GM23338 (cell line): Measurements from ENCODE around the gene SLAMF8. TPM values are rescaled to one million over a fixed set of nuclear protein-coding genes. Genes with fewer than 3 reads are reported as not detected.

Experiments used
- ATAC-seq: fragments of 200-7000 bp; cut with Tn5 transposase; 3 replicates; pipeline ENCODE4 v1.9.1; 2020
- DNase-seq: peaks from one replicate; pipeline ENCODE4 v3.0.0-alpha.2; 2015; ENCODE audit warnings: low spot score
- H2AFZ ChIP-seq: fragments of 200-600 bp; sonication (generic); 2 replicates; pipeline ENCODE4 v1.8.0; 2016; ENCODE audit warnings: antibody characterized with exemption, mild to moderate bottlenecking, moderate library complexity
- H3F3A ChIP-seq: fragments of 200-600 bp; sonication (generic); replicated peaks from 2 replicates; pipeline ENCODE4 v1.8.0; 2017; ENCODE audit warnings: antibody characterized with exemption, mixed run types, low read depth
- H3K27ac ChIP-seq: fragments of 200-600 bp; sonication (generic); 2 replicates; pipeline ENCODE4 v1.6.1; 2016; ENCODE audit warnings: low read depth
- H3K27me3 ChIP-seq: fragments of 200-600 bp; sonication (generic); 2 replicates; pipeline ENCODE4 v1.8.0; 2016; ENCODE audit warnings: mild to moderate bottlenecking, mixed run types, moderate library complexity; ENCODE audit not compliant: insufficient read depth
- H3K36me3 ChIP-seq: fragments of 200-600 bp; sonication (generic); 2 replicates; pipeline ENCODE4 v1.8.0; 2016; ENCODE audit warnings: mild to moderate bottlenecking; ENCODE audit not compliant: insufficient read depth
- H3K4me1 ChIP-seq: fragments of 200-600 bp; sonication (generic); 2 replicates; pipeline ENCODE4 v1.8.0; 2016; ENCODE audit warnings: mild to moderate bottlenecking, moderate library complexity; ENCODE audit not compliant: insufficient read depth
- H3K4me2 ChIP-seq: fragments of 200-600 bp; sonication (generic); 2 replicates; pipeline ENCODE4 v1.7.1; 2017; ENCODE audit warnings: mixed run types
- H3K4me3 ChIP-seq: fragments of 200-600 bp; sonication (generic); 2 replicates; pipeline ENCODE4 v1.6.1; 2016; ENCODE audit warnings: mixed run types
- H3K79me2 ChIP-seq: fragments of 200-600 bp; sonication (generic); replicated peaks from 2 replicates; pipeline ENCODE4 v1.8.0; 2017; ENCODE audit warnings: mild to moderate bottlenecking; ENCODE audit not compliant: insufficient read depth
- H3K9me2 ChIP-seq: fragments of 200-600 bp; sonication (generic); 2 replicates; pipeline ENCODE4 v1.8.0; 2017; ENCODE audit not compliant: insufficient read depth
- H4K20me1 ChIP-seq: fragments of 200-600 bp; sonication (generic); replicated peaks from 2 replicates; pipeline ENCODE4 v1.8.0; 2017; ENCODE audit warnings: mild to moderate bottlenecking; ENCODE audit not compliant: insufficient read depth
- H3K27ac Mint-ChIP-seq: 2 replicates; pipeline ENCODE4 v1.8.0; 2020; ENCODE audit warnings: inconsistent platforms, mild to moderate bottlenecking, moderate library complexity, mixed read lengths
- H3K27me3 Mint-ChIP-seq: 3 replicates; pipeline ENCODE4 v1.8.0; 2022; ENCODE audit warnings: low read depth, mild to moderate bottlenecking, moderate library complexity, mixed read lengths, inconsistent platforms; ENCODE audit not compliant: insufficient read depth, poor library complexity
- H3K36me3 Mint-ChIP-seq: 3 replicates; pipeline ENCODE4 v1.8.0; 2021; ENCODE audit warnings: low read depth, mild to moderate bottlenecking, inconsistent platforms, moderate library complexity, mixed read lengths
- H3K4me1 Mint-ChIP-seq: 3 replicates; pipeline ENCODE4 v1.8.0; 2020; ENCODE audit warnings: mild to moderate bottlenecking, inconsistent platforms, mixed read lengths
- H3K4me3 Mint-ChIP-seq: 3 replicates; pipeline ENCODE4 v1.8.0; 2021; ENCODE audit warnings: moderate library complexity, mild to moderate bottlenecking, inconsistent platforms, mixed read lengths
- H3K9me3 Mint-ChIP-seq: 3 replicates; pipeline ENCODE4 v1.8.0; 2020; ENCODE audit warnings: moderate library complexity, mild to moderate bottlenecking, inconsistent platforms, mixed read lengths
- CTCF ChIP-seq, 2 experiments: fragments of 200-600 bp in 1 of 2; sonication (generic) in 1 of 2; conservative IDR thresholded peaks; 2 replicates each; pipeline versions ENCODE4 v1.5.1 to v1.6.1; 2016 to 2017; ENCODE audit warnings: antibody characterized with exemption in 2 of 2, low read depth in 2 of 2, mild to moderate bottlenecking in 2 of 2, moderate library complexity in 1 of 2
- EZH2 ChIP-seq: fragments of 200-600 bp; sonication (generic); IDR thresholded peaks from one replicate; pipeline ENCODE4 v1.8.0; 2017; ENCODE audit warnings: antibody characterized with exemption, mild to moderate bottlenecking, low read depth; ENCODE audit not compliant: unreplicated experiment
- EZH2phosphoT487 ChIP-seq: fragments of 200-600 bp; sonication (generic); IDR thresholded peaks from one replicate; pipeline ENCODE4 v1.8.1; 2018; ENCODE audit warnings: antibody characterized with exemption; ENCODE audit not compliant: unreplicated experiment
- JUNB ChIP-seq: IDR thresholded peaks from one replicate; pipeline ENCODE4 v1.6.1; 2016; ENCODE audit warnings: antibody characterized with exemption; ENCODE audit not compliant: unreplicated experiment
- NANOG ChIP-seq: IDR thresholded peaks from 2 replicates; pipeline ENCODE4 v1.6.1; 2016; ENCODE audit warnings: antibody characterized with exemption, borderline replicate concordance
- POLR2AphosphoS5 ChIP-seq: IDR thresholded peaks from 2 replicates; pipeline ENCODE4 v1.6.1; 2016; ENCODE audit warnings: antibody characterized with exemption, low read depth
- STAT1 ChIP-seq: IDR thresholded peaks from one replicate; pipeline ENCODE4 v1.6.1; 2016; ENCODE audit warnings: antibody characterized with exemption; ENCODE audit not compliant: unreplicated experiment
- ZNF114 ChIP-seq: fragments of 250-450 bp; sonication (Bioruptor Pico); IDR thresholded peaks from 2 replicates; pipeline ENCODE4 v1.5.0; 2020; ENCODE audit warnings: mild to moderate bottlenecking, moderate library complexity
- ZNF462 ChIP-seq: fragments of 250-450 bp; sonication (Bioruptor Pico); IDR thresholded peaks from 2 replicates; pipeline ENCODE4 v1.5.0; 2020; ENCODE audit warnings: mild to moderate bottlenecking, moderate library complexity
- polyA plus RNA-seq: library from polyadenylated mRNA; unstranded; fragments of >200 nt; fragmentation: Nextera tagmentation; extraction: Ambion mirVana; gene quantifications from 2 replicates; pipeline ENCODE4 v1.2.1, GENCODE V29; 2016
- total RNA-seq: library from RNA; depleted of rRNA; stranded (reverse); fragments of >200 nt; shearing (Covaris generic); gene quantifications from 2 replicates; pipeline ENCODE4 v1.2.3, GENCODE V29; 2014
- TF ChIP-seq, protein P1 (sequence below): IDR thresholded peaks from one replicate; pipeline ENCODE4 v1.6.1; 2018; ENCODE audit warnings: antibody characterized with exemption; ENCODE audit not compliant: unreplicated experiment

SLAMF8 gene
- total and polyA plus RNA-seq, 2 experiments from 2014 or later = not detected

GRCh38 chr1:159799446-159799985 is 27.2 kb upstream of the SLAMF8 start:
- Histone ChIP-seq H2AFZ (no peak overlapping the region), H3K27me3 (no peaks in the 10 kb centered on the region), H3K79me2 (no peaks in the 10 kb centered on the region), H3K27ac (no peak overlapping the region), H3K4me3 (no peak overlapping the region), H3K9me2 (no peaks in the 10 kb centered on the region), H3F3A (no peaks in the 10 kb centered on the region), H3K36me3 (no peaks in the 10 kb centered on the region), H3K4me1 (no peaks in the 10 kb centered on the region), H3K4me2 (no peak overlapping the region), H4K20me1 (no peaks in the 10 kb centered on the region)
- Mint-ChIP-seq H3K4me3 (no peak overlapping the region), H3K4me1 (no peaks in the 10 kb centered on the region), H3K36me3 (no peaks in the 10 kb centered on the region), H3K9me3 (no peaks in the 10 kb centered on the region), H3K27ac (no peak overlapping the region), H3K27me3 (peaks cover 4% of the 10 kb centered on the region)
- DNase-seq (no peak), ATAC-seq (no peak)
- TF ChIP-seq ZNF114 (CRISPR knock-in tag) (no peak), EZH2 (no peak), NANOG (no peak), STAT1 (no peak), POLR2AphosphoS5 (no peak), ZNF462 (CRISPR knock-in tag) (no peak), EZH2phosphoT487 (no peak), JUNB (no peak), CTCF (conservative IDR thresholded peaks at IDR 0.05; ENCODE audit: low read depth in 2 of 2) (no peak)
- TF ChIP-seq, protein P1, sequence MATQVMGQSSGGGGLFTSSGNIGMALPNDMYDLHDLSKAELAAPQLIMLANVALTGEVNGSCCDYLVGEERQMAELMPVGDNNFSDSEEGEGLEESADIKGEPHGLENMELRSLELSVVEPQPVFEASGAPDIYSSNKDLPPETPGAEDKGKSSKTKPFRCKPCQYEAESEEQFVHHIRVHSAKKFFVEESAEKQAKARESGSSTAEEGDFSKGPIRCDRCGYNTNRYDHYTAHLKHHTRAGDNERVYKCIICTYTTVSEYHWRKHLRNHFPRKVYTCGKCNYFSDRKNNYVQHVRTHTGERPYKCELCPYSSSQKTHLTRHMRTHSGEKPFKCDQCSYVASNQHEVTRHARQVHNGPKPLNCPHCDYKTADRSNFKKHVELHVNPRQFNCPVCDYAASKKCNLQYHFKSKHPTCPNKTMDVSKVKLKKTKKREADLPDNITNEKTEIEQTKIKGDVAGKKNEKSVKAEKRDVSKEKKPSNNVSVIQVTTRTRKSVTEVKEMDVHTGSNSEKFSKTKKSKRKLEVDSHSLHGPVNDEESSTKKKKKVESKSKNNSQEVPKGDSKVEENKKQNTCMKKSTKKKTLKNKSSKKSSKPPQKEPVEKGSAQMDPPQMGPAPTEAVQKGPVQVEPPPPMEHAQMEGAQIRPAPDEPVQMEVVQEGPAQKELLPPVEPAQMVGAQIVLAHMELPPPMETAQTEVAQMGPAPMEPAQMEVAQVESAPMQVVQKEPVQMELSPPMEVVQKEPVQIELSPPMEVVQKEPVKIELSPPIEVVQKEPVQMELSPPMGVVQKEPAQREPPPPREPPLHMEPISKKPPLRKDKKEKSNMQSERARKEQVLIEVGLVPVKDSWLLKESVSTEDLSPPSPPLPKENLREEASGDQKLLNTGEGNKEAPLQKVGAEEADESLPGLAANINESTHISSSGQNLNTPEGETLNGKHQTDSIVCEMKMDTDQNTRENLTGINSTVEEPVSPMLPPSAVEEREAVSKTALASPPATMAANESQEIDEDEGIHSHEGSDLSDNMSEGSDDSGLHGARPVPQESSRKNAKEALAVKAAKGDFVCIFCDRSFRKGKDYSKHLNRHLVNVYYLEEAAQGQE = no peak
